D721Med (cell line): ENCODE results near the gene BMPER.

ENCODE experiments used
- DNase-seq: peaks from one replicate; pipeline ENCODE4 v3.0.0; 2011; ENCODE audit warnings: low spot score; ENCODE audit not compliant: insufficient read length
- FAIRE-seq: peaks from 2 replicates; lab custom pipeline; 2011; peaks lifted over from hg19 to GRCh38; lab: Jason Lieb, UNC
- TF ChIP-seq, protein P1 (sequence below): IDR thresholded peaks from 2 replicates; pipeline ENCODE4 v1.5.1; 2012; ENCODE audit warnings: mild to moderate bottlenecking, control low read depth; ENCODE audit not compliant: insufficient read depth; ENCODE audit errors: missing control alignments

The BMPER gene

DNA sequence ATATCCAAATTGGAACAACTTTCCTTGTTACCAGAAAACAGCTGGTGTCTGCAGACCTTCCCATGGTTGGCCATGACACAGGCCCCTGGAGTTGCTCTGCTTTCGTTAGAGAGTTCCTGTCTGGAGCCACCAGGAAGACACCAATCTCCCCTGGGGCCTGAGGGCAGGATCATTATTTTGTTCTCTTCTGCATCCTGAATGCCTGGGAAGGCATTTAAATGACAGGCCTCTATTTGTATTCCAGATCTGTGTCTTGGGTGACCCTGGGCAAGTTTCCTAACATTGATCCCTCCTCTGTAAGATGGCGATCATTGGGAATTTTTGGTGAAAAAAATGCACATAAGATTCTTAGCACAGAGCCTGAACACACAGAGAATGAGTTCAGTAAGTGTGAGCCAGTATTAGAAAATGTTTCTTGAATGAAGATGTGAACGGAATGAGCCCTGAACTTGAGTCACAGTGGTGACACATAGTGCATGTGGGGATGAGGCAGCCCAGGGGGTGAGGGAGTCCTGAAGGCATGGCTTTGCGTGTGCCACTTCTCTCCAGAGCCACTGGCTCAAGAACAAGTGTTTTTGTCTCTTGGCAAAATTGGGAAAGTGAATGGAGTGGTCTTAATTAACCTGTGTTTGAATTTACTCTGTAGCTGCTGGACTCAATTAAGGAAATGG lies 28.4 kb downstream of the BMPER start:
- TF ChIP-seq, protein P1, sequence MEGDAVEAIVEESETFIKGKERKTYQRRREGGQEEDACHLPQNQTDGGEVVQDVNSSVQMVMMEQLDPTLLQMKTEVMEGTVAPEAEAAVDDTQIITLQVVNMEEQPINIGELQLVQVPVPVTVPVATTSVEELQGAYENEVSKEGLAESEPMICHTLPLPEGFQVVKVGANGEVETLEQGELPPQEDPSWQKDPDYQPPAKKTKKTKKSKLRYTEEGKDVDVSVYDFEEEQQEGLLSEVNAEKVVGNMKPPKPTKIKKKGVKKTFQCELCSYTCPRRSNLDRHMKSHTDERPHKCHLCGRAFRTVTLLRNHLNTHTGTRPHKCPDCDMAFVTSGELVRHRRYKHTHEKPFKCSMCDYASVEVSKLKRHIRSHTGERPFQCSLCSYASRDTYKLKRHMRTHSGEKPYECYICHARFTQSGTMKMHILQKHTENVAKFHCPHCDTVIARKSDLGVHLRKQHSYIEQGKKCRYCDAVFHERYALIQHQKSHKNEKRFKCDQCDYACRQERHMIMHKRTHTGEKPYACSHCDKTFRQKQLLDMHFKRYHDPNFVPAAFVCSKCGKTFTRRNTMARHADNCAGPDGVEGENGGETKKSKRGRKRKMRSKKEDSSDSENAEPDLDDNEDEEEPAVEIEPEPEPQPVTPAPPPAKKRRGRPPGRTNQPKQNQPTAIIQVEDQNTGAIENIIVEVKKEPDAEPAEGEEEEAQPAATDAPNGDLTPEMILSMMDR, result no peak
- FAIRE-seq, result no peak
- DNase-seq, result no peak

DNA sequence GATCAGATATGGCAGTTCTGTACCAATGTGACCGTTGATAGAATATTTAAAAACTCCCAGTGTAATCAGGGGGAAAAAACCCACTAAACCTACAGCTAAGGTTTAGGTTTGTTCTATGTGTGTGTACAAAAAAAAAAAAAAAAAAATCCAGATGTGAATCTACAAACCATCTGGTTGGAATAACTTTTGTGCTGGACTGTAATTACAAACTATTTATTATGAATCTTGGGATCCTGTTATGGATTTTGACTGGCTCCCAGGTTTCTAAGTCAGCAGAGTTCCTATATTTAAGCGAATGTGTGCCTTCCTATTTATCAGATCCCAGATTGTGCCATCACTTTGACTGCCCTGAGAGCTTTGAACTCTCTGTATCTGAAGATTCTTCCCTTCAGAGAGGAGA lies 29.1 kb downstream of the BMPER start:
- FAIRE-seq (no peak), DNase-seq (no peak)
- TF ChIP-seq, protein P1, result no peak

DNA sequence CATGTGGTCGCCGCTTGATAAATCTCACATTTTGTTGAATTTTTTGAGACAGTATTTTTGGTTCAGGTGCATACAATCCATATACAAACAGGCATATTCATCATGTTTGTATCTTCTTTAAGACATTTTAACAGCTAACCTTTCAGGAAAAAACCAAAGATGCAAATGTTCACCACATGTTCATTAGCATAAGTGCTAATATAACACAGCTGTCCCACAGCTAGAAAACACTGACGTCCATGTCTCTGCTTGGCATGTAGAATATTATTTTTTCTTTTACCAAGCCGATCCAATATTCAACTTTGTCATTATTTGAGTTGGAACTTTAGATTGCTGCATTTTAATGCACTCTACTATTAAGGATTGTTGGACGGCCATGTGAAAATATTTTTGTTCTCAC lies 31.2 kb downstream of the BMPER start:
- FAIRE-seq (no peak), DNase-seq (no peak)
- TF ChIP-seq, protein P1, result no peak

DNA sequence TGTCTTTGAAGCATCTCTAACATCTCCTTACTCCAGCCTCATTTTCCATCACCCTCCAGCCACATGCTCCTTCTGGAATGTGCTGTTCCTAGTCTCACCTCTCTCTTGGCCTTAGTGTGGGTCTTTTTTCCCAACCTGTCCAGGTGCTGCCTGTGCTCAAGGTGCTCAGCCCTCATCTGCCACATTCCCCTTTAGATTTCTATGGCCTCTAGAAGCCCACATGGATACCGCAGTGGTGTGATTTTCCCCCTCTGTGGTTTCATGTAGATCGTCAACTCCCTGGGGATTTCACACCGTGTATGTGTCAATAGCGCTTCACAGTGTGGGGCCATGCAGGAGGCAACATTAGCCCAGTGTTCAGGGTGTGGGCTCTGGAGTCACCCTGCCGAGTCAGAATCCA lies 32.5 kb downstream of the BMPER start:
- DNase-seq, result no peak
- FAIRE-seq, result no peak

DNA sequence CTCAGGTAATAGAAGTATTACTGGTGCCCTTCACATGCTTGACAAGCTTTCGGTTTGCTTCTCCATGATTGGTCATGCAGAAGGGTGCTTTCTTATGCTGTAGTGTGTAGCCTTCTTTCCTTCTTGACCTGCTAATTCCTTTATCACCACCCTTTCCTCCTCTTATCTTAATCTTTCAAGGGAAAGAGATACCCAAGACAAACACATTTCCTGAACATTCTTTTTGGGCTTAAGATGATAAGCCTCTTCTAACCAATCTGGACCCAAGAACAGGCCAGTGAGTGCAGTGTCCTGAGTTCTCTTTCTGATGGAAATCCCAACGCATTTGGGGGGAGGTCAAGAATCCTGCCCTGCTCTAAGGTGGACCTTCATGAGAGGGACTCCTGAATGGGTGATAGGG lies 33.8 kb downstream of the BMPER start:
- FAIRE-seq (no peak), DNase-seq (no peak)
- TF ChIP-seq, protein P1, result no peak

More for the DNA sequence above, 32.5 kb downstream of the BMPER start:
- TF ChIP-seq, protein P1, result no peak

DNA sequence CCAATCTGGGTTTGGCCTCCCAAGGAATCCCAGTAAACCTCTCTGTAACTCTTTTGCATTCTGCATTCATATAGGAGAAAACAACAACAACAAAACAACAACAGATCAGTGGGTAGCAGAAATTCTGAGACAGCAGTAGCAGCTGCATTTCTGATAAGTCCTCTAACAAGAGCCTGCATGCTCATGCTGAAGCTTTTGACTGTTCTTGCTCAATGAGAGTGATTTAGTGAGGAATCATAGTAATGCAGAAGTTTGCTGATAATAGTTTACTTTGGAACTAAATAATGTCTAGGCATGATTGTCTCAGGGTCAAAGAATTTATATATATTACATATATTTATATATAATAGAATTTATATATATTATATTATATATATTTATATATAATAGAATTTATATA lies 35.2 kb downstream of the BMPER start:
- TF ChIP-seq, protein P1, result no peak
- DNase-seq, result no peak
- no peak for FAIRE-seq

DNA sequence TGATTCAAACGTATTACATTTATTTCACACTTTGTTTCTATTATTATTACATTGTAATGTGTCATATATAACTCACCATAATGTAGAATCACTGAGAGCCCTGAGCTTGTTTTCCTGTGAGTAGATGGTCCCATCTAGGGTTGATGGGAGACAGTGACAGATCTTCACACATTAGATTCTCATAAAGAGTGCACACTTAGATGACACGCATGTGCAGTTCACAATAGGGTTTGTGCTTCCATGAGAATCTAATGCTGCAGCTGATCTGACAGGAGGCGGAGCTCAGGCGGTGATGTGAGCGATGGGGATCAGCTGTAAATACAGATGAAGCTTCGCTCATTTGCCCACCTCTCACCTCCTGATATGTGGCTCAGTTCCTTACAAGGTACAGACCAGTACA lies 36.1 kb downstream of the BMPER start:
- TF ChIP-seq, protein P1, result no peak
- FAIRE-seq (no peak), DNase-seq (no peak)
